Activated CD8-positive, alpha-beta T cell treated with anti-CD3 and anti-CD28 coated beads, Interleukin-2, amount 10 ng/mL, durations not matched to agents 7 days and 5 days (primary cell): ENCODE data around the gene TRIM54. TPM values are rescaled to one million over a fixed set of nuclear protein-coding genes. Genes with fewer than 3 reads are reported as not detected.
A peak's percentile ranks its signal among the peaks of the same experiment; 100 is the strongest.

Source experiments
- ATAC-seq: fragments of 150-1000 bp; cut with Tn5 transposase; one replicate; pipeline ENCODE4 v1.10.0; 2021; ENCODE audit warnings: moderate library complexity
- CTCF ChIA-PET: fragments of 350-600 bp; sonication (Branson Sonifier 250); formaldehyde crosslinking; loops from one replicate; lab custom pipeline; 2021; ENCODE audit warnings: antibody characterized with exemption; lab: Charles Lee
- POLR2A ChIA-PET: fragments of 350-600 bp; sonication (Branson Sonifier 250); formaldehyde crosslinking; loops from one replicate; lab custom pipeline; 2021; ENCODE audit warnings: antibody characterized with exemption; lab: Charles Lee
- DNase-seq: peaks from one replicate; pipeline ENCODE4 v3.0.0-alpha.2; 2020
- H3K27ac Mint-ChIP-seq: one replicate; pipeline ENCODE4 v1.8.0; 2021; ENCODE audit warnings: mild to moderate bottlenecking, mixed read lengths
- H3K27me3 Mint-ChIP-seq: one replicate; pipeline ENCODE4 v1.8.0; 2021; ENCODE audit warnings: low read depth, mixed read lengths
- H3K36me3 Mint-ChIP-seq: one replicate; pipeline ENCODE4 v1.8.0; 2021; ENCODE audit warnings: low read depth, mixed read lengths
- H3K4me1 Mint-ChIP-seq: one replicate; pipeline ENCODE4 v1.8.0; 2021; ENCODE audit warnings: low read depth, mixed read lengths
- H3K4me3 Mint-ChIP-seq: one replicate; pipeline ENCODE4 v1.8.0; 2021; ENCODE audit warnings: mild to moderate bottlenecking, mixed read lengths
- H3K9me3 Mint-ChIP-seq: one replicate; pipeline ENCODE4 v1.8.0; 2022; ENCODE audit warnings: mixed read lengths; ENCODE audit not compliant: insufficient read depth
- total RNA-seq, 2 experiments: library from RNA; stranded (reverse); gene quantifications; one replicate each; pipeline ENCODE4 v1.2.3, GENCODE V29; 2021

The TRIM54 gene
- total RNA-seq, 2 experiments from 2014 or later, result 0.26 to 0.31 TPM

GRCh38 chr2:27245116-27245515, 37.1 kb upstream of the TRIM54 start:
- DNase-seq (no peak), ATAC-seq (no peak)
- no peak overlapping the region for H3K4me3 Mint-ChIP-seq
- H3K36me3 Mint-ChIP-seq, result peaks cover 42% of the 10 kb centered on the region
- POLR2A ChIA-PET, result no interaction called here
- CTCF ChIA-PET, result interaction anchor here (1.0 kb wide), 1 partner anchor 35 kb away, joined by 3 read pairs; no protein-coding TSS in a partner anchor
- no peak overlapping the region for H3K27ac Mint-ChIP-seq
- no peaks in the 10 kb centered on the region for H3K27me3 Mint-ChIP-seq
- peaks cover 19% of the 10 kb centered on the region for H3K4me1 Mint-ChIP-seq
- H3K9me3 Mint-ChIP-seq, result no peaks in the 10 kb centered on the region

DNA sequence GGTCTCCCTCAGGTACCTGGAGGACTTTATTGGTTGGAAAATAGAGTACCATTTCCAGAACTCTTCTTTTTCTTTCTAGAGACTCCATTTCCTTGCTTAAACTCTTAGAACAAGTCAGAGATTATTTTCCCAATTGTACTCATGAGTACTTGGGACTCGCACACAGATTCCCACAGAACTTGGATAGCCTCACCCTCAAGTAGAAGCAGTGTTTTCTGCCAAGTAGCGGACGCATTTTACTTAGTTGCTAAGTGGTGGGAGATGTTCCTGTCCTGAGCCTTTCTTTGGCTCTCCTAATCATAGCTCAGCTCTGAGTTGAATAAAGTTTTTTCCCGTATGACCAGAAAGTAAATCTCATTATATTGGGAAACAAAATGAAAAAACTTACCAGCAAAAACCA, 36.6 kb upstream of the TRIM54 start:
- ChIA-PET POLR2A (no interaction called here), CTCF (interaction anchor here (1.0 kb wide), 1 partner anchor 34 kb away, joined by 3 read pairs; no protein-coding TSS in a partner anchor)
- Mint-ChIP-seq H3K9me3 (no peaks in the 10 kb centered on the region), H3K4me3 (no peak overlapping the region), H3K27me3 (no peaks in the 10 kb centered on the region), H3K4me1 (peaks cover 19% of the 10 kb centered on the region), H3K36me3 (peaks cover 37% of the 10 kb centered on the region), H3K27ac (no peak overlapping the region)
- DNase-seq (no peak), ATAC-seq (no peak)

DNA sequence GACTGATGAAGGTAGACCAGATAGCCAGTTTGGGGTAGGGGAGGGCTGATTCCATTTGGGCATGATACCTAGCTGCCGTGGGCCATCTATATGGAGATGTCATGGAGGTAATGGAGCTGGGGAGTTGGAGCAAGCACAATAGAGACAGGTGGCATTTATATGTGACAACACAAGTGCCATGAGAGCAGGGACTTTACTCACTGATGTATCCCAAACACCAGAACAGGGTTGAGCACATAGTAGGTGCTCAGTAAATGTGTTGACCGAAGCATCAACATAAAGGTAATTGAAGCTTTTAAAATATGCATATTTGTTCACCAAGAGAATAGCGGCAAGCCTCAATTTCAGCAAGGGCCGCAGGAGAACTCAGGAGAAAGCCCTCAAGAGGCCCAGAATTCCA, 34.3 kb upstream of the TRIM54 start:
- Mint-ChIP-seq H3K27ac (no peak overlapping the region), H3K9me3 (no peaks in the 10 kb centered on the region), H3K27me3 (no peaks in the 10 kb centered on the region), H3K4me3 (no peak overlapping the region), H3K36me3 (peaks cover 15% of the 10 kb centered on the region), H3K4me1 (peaks cover under 1% of the 10 kb centered on the region)
- DNase-seq (no peak), ATAC-seq (no peak)
- ChIA-PET CTCF (interaction anchor here (0.8 to 5.3 kb wide), 6 partner anchors 17 to 114 kb away, joined by 3 to 70 read pairs (median 4); partner anchors contain the start of gene TRIM54), POLR2A (interaction anchor here (1.2 to 1.3 kb wide), 2 partner anchors 15 to 19 kb away, joined by 3 to 7 read pairs; partner anchors contain the start of gene SLC30A3)

GRCh38 chr2:27249159-27249890, 32.9 kb upstream of the TRIM54 start:
- CTCF ChIA-PET, result interaction anchor here (0.6 to 5.3 kb wide), 8 partner anchors 9 to 152 kb away, joined by 3 to 70 read pairs (median 3); partner anchors contain the start of genes SLC30A3 and TRIM54

GRCh38 chr2:27249891-27250651, 32.2 kb upstream of the TRIM54 start:
- ATAC-seq, result peak; percentile 81

More at GRCh38 chr2:27249159-27249890, 32.9 kb upstream of the TRIM54 start:
- H3K4me3 Mint-ChIP-seq, result no peak overlapping the region
- H3K4me1 Mint-ChIP-seq, result no peaks in the 10 kb centered on the region
- no peak overlapping the region for H3K27ac Mint-ChIP-seq
- DNase-seq, result no peak
- no peak for ATAC-seq
- POLR2A ChIA-PET, result interaction anchor here (0.6 to 1.3 kb wide), 3 partner anchors 14 to 180 kb away, joined by 3 to 7 read pairs (median 3); partner anchors contain the start of gene SLC30A3
- H3K27me3 Mint-ChIP-seq, result no peaks in the 10 kb centered on the region
- no peaks in the 10 kb centered on the region for H3K9me3 Mint-ChIP-seq
- H3K36me3 Mint-ChIP-seq, result peaks cover 2% of the 10 kb centered on the region

GRCh38 chr2:27250652-27251379, 31.4 kb upstream of the TRIM54 start:
- POLR2A ChIA-PET, result interaction anchor here (0.6 kb wide), 1 partner anchor 9 kb away, joined by 3 read pairs; no protein-coding TSS in a partner anchor
- no peak overlapping the region for H3K4me3 Mint-ChIP-seq

More at GRCh38 chr2:27249891-27250651, 32.2 kb upstream of the TRIM54 start:
- Mint-ChIP-seq H3K27me3 (peaks cover 2% of the 10 kb centered on the region), H3K9me3 (no peaks in the 10 kb centered on the region), H3K4me3 (no peak overlapping the region), H3K36me3 (no peaks in the 10 kb centered on the region), H3K27ac (no peak overlapping the region), H3K4me1 (no peaks in the 10 kb centered on the region)
- CTCF ChIA-PET, result interaction anchor here (0.8 to 5.3 kb wide), 9 partner anchors 10 to 153 kb away, joined by 3 to 70 read pairs (median 5); partner anchors contain the start of genes SLC30A3 and TRIM54
- peak; percentile 70 for DNase-seq
- POLR2A ChIA-PET, result no interaction called here

DNA sequence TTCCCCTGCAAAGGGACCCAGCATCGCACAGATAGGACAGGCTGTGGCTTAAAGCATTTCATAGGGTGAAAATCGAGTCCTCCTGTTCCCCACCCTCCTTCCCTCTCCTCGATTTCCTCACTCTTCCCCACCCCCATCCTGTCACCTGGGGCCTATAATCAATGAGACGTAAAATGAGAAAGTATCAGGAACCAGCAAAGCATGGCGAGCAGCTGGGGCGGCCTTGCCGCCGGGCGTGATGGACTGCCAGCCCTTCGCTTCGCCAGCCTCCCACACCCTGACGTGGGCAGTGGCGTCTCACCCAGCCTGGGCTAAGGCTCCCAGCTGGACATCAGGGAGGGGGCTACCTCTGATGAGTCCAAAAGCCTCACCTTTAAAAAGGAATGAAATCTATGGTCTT, 30.5 kb upstream of the TRIM54 start:
- CTCF ChIA-PET, result interaction anchor here (1.0 to 5.3 kb wide), 6 partner anchors 15 to 60 kb away, joined by 3 to 70 read pairs (median 6); partner anchors contain the start of gene TRIM54
- Mint-ChIP-seq H3K36me3 (no peaks in the 10 kb centered on the region), H3K4me1 (no peaks in the 10 kb centered on the region), H3K4me3 (no peak overlapping the region), H3K27me3 (peaks cover 10% of the 10 kb centered on the region), H3K9me3 (no peaks in the 10 kb centered on the region), H3K27ac (no peak overlapping the region)
- POLR2A ChIA-PET, result no interaction called here
- no peak for ATAC-seq
- DNase-seq, result no peak

More at GRCh38 chr2:27250652-27251379, 31.4 kb upstream of the TRIM54 start:
- DNase-seq, result no peak
- ATAC-seq, result no peak
- CTCF ChIA-PET, result interaction anchor here (1.0 to 5.3 kb wide), 6 partner anchors 16 to 61 kb away, joined by 3 to 70 read pairs (median 6); partner anchors contain the start of gene TRIM54
- Mint-ChIP-seq H3K4me1 (no peaks in the 10 kb centered on the region), H3K27ac (no peak overlapping the region), H3K27me3 (peaks cover 7% of the 10 kb centered on the region), H3K9me3 (no peaks in the 10 kb centered on the region), H3K36me3 (no peaks in the 10 kb centered on the region)

DNA sequence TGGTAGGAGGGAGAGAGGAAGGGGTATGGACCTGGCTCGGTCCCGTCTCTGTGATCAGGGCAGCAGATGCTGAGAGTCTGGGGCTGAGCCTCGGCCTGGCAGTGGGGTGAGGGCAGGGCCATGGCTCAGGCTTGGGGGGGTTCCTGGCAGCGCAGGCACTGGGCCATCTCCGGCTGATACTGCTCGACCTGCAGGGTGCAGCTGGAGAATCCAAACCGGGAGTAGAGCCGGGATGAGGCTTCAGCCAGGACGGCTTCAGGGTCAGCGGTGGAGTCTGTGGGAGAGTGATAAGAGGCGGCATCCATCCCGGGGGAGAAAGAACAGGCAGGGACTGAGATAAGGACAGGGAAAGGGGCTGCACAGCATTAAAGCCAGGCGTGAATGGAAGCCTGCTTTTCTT, 27.0 kb upstream of the TRIM54 start:
- ATAC-seq (no peak), DNase-seq (no peak)
- H3K27me3 Mint-ChIP-seq, result peaks cover 21% of the 10 kb centered on the region
- H3K27ac Mint-ChIP-seq, result no peak overlapping the region
- H3K4me1 Mint-ChIP-seq, result no peaks in the 10 kb centered on the region
- no peak overlapping the region for H3K4me3 Mint-ChIP-seq
- ChIA-PET CTCF (interaction anchor here (1.4 to 2.2 kb wide), 2 partner anchors 10 to 25 kb away, joined by 4 to 10 read pairs; no protein-coding TSS in a partner anchor), POLR2A (no interaction called here)
- H3K9me3 Mint-ChIP-seq, result no peaks in the 10 kb centered on the region
- H3K36me3 Mint-ChIP-seq, result no peaks in the 10 kb centered on the region

DNA sequence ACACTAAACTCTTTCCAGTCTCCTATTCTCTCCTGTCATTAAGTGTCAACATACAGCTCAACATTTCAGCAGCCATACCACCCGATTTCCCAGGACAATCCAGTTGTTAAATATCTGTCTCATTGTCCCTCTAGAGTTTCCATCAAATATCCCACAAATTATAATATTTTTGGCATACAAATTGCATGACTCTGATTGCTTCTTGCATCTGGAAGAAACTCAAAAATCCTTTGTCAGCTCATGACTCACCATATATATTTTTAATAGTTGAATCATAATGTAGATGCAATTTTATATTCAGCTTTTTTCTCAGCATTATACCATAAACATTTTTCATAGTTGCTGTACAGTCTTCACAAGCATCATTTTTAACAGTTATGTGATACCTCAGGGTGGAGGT, 26.6 kb upstream of the TRIM54 start:
- no peaks in the 10 kb centered on the region for H3K36me3 Mint-ChIP-seq
- DNase-seq, result no peak
- POLR2A ChIA-PET, result no interaction called here
- no peak for ATAC-seq
- H3K27me3 Mint-ChIP-seq, result peaks cover 25% of the 10 kb centered on the region
- no peaks in the 10 kb centered on the region for H3K4me1 Mint-ChIP-seq
- H3K27ac Mint-ChIP-seq, result no peak overlapping the region
- H3K9me3 Mint-ChIP-seq, result no peaks in the 10 kb centered on the region
- CTCF ChIA-PET, result interaction anchor here (1.0 to 2.2 kb wide), 3 partner anchors 9 to 47 kb away, joined by 3 to 10 read pairs (median 4); no protein-coding TSS in a partner anchor
- H3K4me3 Mint-ChIP-seq, result no peak overlapping the region

- POLR2A ChIA-PET, result interaction anchor here (0.6 kb wide), 1 partner anchor 428 kb away, joined by 3 read pairs; no protein-coding TSS in a partner anchor
- Mint-ChIP-seq H3K27me3 (peaks cover 37% of the 10 kb centered on the region), H3K36me3 (no peaks in the 10 kb centered on the region), H3K9me3 (no peaks in the 10 kb centered on the region), H3K27ac (no peak overlapping the region), H3K4me3 (no peak overlapping the region), H3K4me1 (peaks cover 4% of the 10 kb centered on the region)
- CTCF ChIA-PET, result interaction anchor here (2.2 kb wide), 1 partner anchor 23 kb away, joined by 10 read pairs; no protein-coding TSS in a partner anchor
- DNase-seq (no peak), ATAC-seq (no peak)
Observed at GRCh38 chr2:27256855-27257454, 25.3 kb upstream of the TRIM54 start.
